Caco-2 (cell line): ENCODE data around the gene OR51E1. TPM values are rescaled to one million over a fixed set of nuclear protein-coding genes. Genes with fewer than 3 reads are reported as not detected.

Experiments used
- BruUV-seq: library from RNA; stranded (reverse); fragments of 400-500 nt; replicated peaks from 2 replicates; lab custom pipeline; 2021; lab: Mats Ljungman, UMichigan
- CTCF ChIA-PET: fragments of 300-600 bp; sonication (Branson Sonifier 250); formaldehyde crosslinking; loops from one replicate; lab custom pipeline; 2022; ENCODE audit warnings: antibody characterized with exemption; lab: Charles Lee
- POLR2A ChIA-PET: fragments of 300-600 bp; sonication (Branson Sonifier 250); formaldehyde crosslinking; loops from one replicate; lab custom pipeline; 2022; ENCODE audit warnings: antibody characterized with exemption; lab: Charles Lee
- DNase-seq, 2 experiments: peaks; one replicate each; pipeline versions ENCODE4 v3.0.0 to v3.0.0-alpha.2; 2020 to 2022
- H3K27me3 ChIP-seq: replicated peaks from 2 replicates; pipeline ENCODE4 v1.6.0; 2011; ENCODE audit warnings: low read length; ENCODE audit not compliant: control insufficient read depth, insufficient read depth
- H3K36me3 ChIP-seq: 2 replicates; pipeline ENCODE4 v1.5.1; 2011; ENCODE audit warnings: low read length; ENCODE audit not compliant: control insufficient read depth, insufficient read depth
- H3K4me1 ChIP-seq: fragments of 250-450 bp; sonication (Bioruptor Pico); 2 replicates; pipeline ENCODE4 v1.5.1; 2020; ENCODE audit warnings: mild to moderate bottlenecking
- H3K4me3 ChIP-seq: 2 replicates; pipeline ENCODE4 v1.5.1; 2011; ENCODE audit warnings: low read depth, mild to moderate bottlenecking, control low read depth, low read length
- H3K9me3 ChIP-seq: fragments of 250-450 bp; sonication (Bioruptor Pico); 2 replicates; pipeline ENCODE4 v1.5.1; 2020; ENCODE audit warnings: mild to moderate bottlenecking, moderate library complexity
- H3K27ac Mint-ChIP-seq: one replicate; pipeline ENCODE4 v1.8.0; 2022; ENCODE audit warnings: mixed read lengths; ENCODE audit not compliant: unreplicated experiment
- H3K27me3 Mint-ChIP-seq: one replicate; pipeline ENCODE4 v1.8.0; 2022; ENCODE audit warnings: mixed read lengths; ENCODE audit not compliant: insufficient read depth, unreplicated experiment
- H3K36me3 Mint-ChIP-seq: one replicate; pipeline ENCODE4 v1.8.0; 2022; ENCODE audit warnings: mild to moderate bottlenecking, mixed read lengths; ENCODE audit not compliant: insufficient read depth, unreplicated experiment
- H3K4me1 Mint-ChIP-seq: one replicate; pipeline ENCODE4 v1.8.0; 2022; ENCODE audit warnings: low read depth, mixed read lengths; ENCODE audit not compliant: unreplicated experiment
- H3K4me3 Mint-ChIP-seq: one replicate; pipeline ENCODE4 v1.8.0; 2022; ENCODE audit warnings: mild to moderate bottlenecking, moderate library complexity, mixed read lengths; ENCODE audit not compliant: unreplicated experiment
- H3K9me3 Mint-ChIP-seq: one replicate; pipeline ENCODE4 v1.8.0; 2022; ENCODE audit warnings: mixed read lengths; ENCODE audit not compliant: unreplicated experiment
- CTCF ChIP-seq, 2 experiments: fragments of 200-600 bp in 1 of 2; IDR thresholded peaks; 1 replicate in 1 of 2; 2 replicates in 1 of 2; pipeline versions ENCODE4 v1.5.1 to v1.8.0; 2011 to 2022; ENCODE audit warnings: antibody characterized with exemption in 1 of 2, control low read depth in 1 of 2, inconsistent platforms in 1 of 2, low read depth in 1 of 2, low read length in 1 of 2, mild to moderate bottlenecking in 1 of 2, moderate library complexity in 1 of 2; ENCODE audit not compliant: insufficient read depth in 1 of 2, severe bottlenecking in 1 of 2, unreplicated experiment in 1 of 2
- intact Hi-C: fragments of 100-400 bp; cut with micrococcal nuclease; formaldehyde crosslinking; loops from one replicate; pipeline ENCODE4 v1.10.0; 2022; ENCODE audit not compliant: unreplicated experiment
- total RNA-seq: library from RNA; stranded (reverse); gene quantifications from 2 replicates; pipeline ENCODE4 v1.2.3, GENCODE V29; 2022

Gene OR51E1
- total RNA-seq, 1 experiment from 2014 or later, result not detected

DNA sequence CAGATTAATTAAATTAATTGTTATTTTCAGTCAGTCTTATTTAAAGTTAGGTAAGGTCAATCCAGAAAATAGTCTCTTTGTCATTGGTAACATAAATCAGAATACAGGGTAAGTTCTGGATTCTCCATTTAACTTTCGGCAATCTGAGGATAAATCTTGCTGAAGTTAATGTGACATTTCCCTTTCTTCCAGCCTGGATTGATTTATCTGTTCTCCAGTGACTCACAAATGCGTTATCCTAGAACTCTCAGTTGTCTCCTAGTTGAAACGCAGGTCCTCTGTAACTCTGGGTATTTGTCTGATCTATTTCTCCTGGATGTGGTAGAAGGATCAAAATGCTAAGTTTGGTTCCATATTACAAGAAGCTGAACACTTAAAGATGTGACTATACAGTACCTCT lies 21.0 kb downstream of the OR51E1 start:
- Mint-ChIP-seq H3K4me3 (no peak overlapping the region), H3K27ac (no peak overlapping the region), H3K27me3 (peaks cover 21% of the 10 kb centered on the region), H3K4me1 (no peaks in the 10 kb centered on the region), H3K36me3 (no peaks in the 10 kb centered on the region), H3K9me3 (no peaks in the 10 kb centered on the region)
- BruUV-seq, result no TSS peak
- DNase-seq, result no peak
- intact Hi-C loops, result no loop called here
- no peaks in the 10 kb centered on the region for H3K4me1 ChIP-seq
- H3K4me3 ChIP-seq, result no peak overlapping the region
- TF ChIP-seq CTCF (IDR thresholded peaks at IDR 0.05; ENCODE audit: insufficient read depth in 1 of 2, low read depth in 1 of 2, low read length in 1 of 2, severe bottlenecking in 1 of 2, unreplicated experiment in 1 of 2), result no peak
- no peaks in the 10 kb centered on the region for H3K9me3 ChIP-seq
- ChIA-PET CTCF (no interaction called here), POLR2A (no interaction called here)
- H3K27me3 ChIP-seq, result no peaks in the 10 kb centered on the region
- no peaks in the 10 kb centered on the region for H3K36me3 ChIP-seq

GRCh38 chr11:4665424-4665823 lies 21.6 kb downstream of the OR51E1 start:
- Mint-ChIP-seq H3K36me3 (no peaks in the 10 kb centered on the region), H3K4me1 (no peaks in the 10 kb centered on the region), H3K27me3 (peaks cover 21% of the 10 kb centered on the region), H3K27ac (no peak overlapping the region), H3K9me3 (no peaks in the 10 kb centered on the region), H3K4me3 (no peak overlapping the region)
- POLR2A ChIA-PET, result no interaction called here
- no peak for DNase-seq
- TF ChIP-seq CTCF (IDR thresholded peaks at IDR 0.05; ENCODE audit: insufficient read depth in 1 of 2, low read depth in 1 of 2, low read length in 1 of 2, severe bottlenecking in 1 of 2, unreplicated experiment in 1 of 2), result no peak
- Histone ChIP-seq H3K27me3 (no peaks in the 10 kb centered on the region), H3K4me3 (no peak overlapping the region), H3K4me1 (no peaks in the 10 kb centered on the region), H3K36me3 (no peaks in the 10 kb centered on the region), H3K9me3 (no peaks in the 10 kb centered on the region)
- intact Hi-C loops, result no loop called here
- BruUV-seq, result no TSS peak
- CTCF ChIA-PET, result no interaction called here

DNA sequence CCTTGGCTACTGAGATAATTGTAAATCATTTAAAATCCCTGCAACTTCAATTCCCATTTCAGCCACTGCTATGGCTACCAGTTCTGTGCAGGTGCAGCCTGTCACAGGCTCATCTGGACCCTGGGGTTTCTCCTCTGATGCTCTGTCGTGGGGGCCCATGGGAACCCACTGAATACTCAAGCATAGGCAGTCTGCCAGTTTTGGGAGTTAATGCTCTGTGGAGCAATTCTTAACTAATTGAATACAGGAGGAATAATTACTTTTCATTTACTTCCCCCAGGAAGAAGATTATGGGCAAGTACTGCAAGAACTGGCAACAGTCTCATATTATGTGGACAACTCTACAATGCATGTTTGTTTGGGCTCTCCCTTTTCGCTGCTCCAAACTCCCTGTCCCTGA lies 28.0 kb downstream of the OR51E1 start:
- H3K27ac Mint-ChIP-seq, result peak overlapping the region; percentile 34
- Histone ChIP-seq H3K27me3 (no peaks in the 10 kb centered on the region), H3K4me1 (peaks cover 10% of the 10 kb centered on the region), H3K4me3 (no peak overlapping the region), H3K9me3 (no peaks in the 10 kb centered on the region), H3K36me3 (no peaks in the 10 kb centered on the region)
- peaks cover 9% of the 10 kb centered on the region for H3K9me3 Mint-ChIP-seq
- POLR2A ChIA-PET, result no interaction called here
- intact Hi-C loops, result loop anchor here (2.0 kb wide), 1 partner anchor 35 kb away; the partner anchor contains the start of gene OR51D1
- H3K4me3 Mint-ChIP-seq, result no peak overlapping the region
- no peak for TF ChIP-seq CTCF (IDR thresholded peaks at IDR 0.05; ENCODE audit: insufficient read depth in 1 of 2, low read depth in 1 of 2, low read length in 1 of 2, severe bottlenecking in 1 of 2, unreplicated experiment in 1 of 2)
- no peaks in the 10 kb centered on the region for H3K36me3 Mint-ChIP-seq
- CTCF ChIA-PET, result no interaction called here
- H3K4me1 Mint-ChIP-seq, result peaks cover 19% of the 10 kb centered on the region
- no peak for DNase-seq
- BruUV-seq, result no TSS peak
- H3K27me3 Mint-ChIP-seq, result peaks cover 4% of the 10 kb centered on the region
